Measurements from ENCODE around the gene TSHZ2.

The TSHZ2 gene

DNA sequence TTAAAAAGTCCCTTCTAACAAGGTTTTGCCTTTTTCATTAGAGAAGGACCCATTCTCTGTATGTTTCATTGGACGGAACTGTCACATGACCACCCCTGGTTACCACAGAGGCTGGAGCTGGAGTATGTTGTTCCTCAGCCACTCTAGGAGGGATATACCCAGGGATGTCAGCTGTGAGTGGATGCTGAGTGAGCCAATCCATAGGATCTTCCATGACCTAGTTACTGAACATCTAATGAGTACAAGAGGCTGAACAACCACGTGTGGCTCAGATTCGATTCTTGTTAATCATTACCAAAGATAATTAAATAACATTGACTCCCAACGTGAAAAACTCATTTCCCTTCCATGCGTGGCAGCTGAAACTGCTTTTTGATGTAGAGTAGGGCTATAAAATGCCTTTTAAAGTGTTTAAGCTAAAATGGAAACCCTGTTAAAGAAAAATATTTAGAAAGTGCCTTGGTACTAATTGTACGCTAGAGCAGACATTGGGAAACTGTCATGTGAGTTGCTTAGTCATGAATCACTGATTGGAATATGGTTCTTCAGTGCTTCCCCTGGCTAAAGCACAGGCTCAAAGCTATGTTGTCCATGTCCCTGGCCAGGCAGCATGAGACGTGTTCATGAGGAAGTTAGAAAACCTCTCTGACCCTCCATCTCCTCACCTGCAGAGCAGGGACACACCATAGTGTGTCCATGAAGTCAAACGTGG is 365.4 kb downstream of the TSHZ2 start:
- no peak for TF ChIP-seq POLR2AphosphoS5 (IDR thresholded peaks at IDR 0.05; ENCODE audit: low read depth, low read length)
- TF ChIP-seq POLR2A (IDR thresholded peaks at IDR 0.05; ENCODE audit: low read depth, low read length) = no peak
- TF ChIP-seq TAF1 (IDR thresholded peaks at IDR 0.05; ENCODE audit: borderline replicate concordance, low read depth, low read length) = no peak
- FAIRE-seq (no peak), DNase-seq (ENCODE audit: insufficient read length) (no peak)

DNA sequence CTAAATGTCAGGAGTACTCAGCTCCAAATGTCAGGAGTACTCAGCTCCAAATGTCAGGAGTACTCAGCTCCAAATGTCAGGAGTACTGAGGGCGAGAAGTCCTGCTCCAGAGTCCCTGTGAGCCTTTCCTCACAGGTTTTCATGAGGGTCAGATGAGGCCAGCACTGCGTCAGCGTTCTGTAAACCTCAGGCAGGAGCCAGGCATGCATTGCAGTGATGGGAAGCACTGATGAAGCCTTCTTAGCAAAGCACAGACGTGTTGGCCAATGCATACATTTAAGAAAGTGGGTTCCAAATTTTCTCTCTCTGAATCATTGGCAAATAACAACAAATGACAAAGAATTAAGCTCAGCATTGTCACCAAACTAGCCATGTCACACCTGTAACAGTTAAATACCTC is 366.6 kb downstream of the TSHZ2 start:
- no peak for DNase-seq (ENCODE audit: insufficient read length)
- no peak for FAIRE-seq
- TF ChIP-seq TAF1 (IDR thresholded peaks at IDR 0.05; ENCODE audit: borderline replicate concordance, low read depth, low read length) (no peak), POLR2A (IDR thresholded peaks at IDR 0.05; ENCODE audit: low read depth, low read length) (no peak), POLR2AphosphoS5 (IDR thresholded peaks at IDR 0.05; ENCODE audit: low read depth, low read length) (no peak)

DNA sequence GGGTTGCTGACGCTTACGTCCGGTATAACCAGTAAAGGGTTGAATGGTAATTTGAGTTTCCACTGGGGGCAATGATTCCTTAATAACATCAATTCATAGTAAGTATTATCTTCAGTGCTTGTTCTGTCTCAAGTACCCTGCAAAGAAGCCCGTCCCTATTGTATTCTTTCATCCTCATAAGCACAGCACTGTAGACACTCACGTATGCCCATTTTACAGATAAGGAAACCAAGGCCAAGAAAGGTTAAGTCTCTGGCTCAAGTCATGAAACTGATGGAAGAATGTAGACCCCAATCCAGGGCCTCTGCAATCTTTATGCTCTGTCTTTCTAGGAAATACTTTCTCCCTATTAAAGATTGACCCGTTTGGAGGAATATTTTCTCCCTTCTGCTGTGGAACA is 370.3 kb downstream of the TSHZ2 start:
- TF ChIP-seq POLR2A (IDR thresholded peaks at IDR 0.05; ENCODE audit: low read depth, low read length) = no peak
- TF ChIP-seq POLR2AphosphoS5 (IDR thresholded peaks at IDR 0.05; ENCODE audit: low read depth, low read length) = no peak
- no peak for TF ChIP-seq TAF1 (IDR thresholded peaks at IDR 0.05; ENCODE audit: borderline replicate concordance, low read depth, low read length)
- DNase-seq (ENCODE audit: insufficient read length) (no peak), FAIRE-seq (no peak)

DNA sequence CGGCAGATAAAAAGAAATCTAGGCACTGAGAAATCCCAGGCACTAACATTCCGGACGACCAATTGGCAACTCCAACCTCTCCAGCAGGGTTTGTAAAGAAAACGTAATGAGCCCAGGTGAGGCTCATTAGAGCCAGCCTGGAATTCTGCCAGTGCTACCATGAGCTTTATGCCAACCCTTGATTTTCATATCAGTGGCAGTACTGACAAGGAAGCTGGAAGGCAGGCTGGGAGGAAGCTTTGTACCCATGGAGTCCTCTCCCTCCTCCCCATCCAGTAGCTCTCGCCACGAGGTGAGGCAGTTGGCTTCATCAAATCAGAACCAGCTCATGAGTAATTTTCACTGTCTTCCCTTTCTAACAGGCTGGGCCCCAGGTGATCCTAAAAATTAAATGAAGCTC is 371.3 kb downstream of the TSHZ2 start:
- TF ChIP-seq TAF1 (IDR thresholded peaks at IDR 0.05; ENCODE audit: borderline replicate concordance, low read depth, low read length) (no peak), POLR2A (IDR thresholded peaks at IDR 0.05; ENCODE audit: low read depth, low read length) (no peak), POLR2AphosphoS5 (IDR thresholded peaks at IDR 0.05; ENCODE audit: low read depth, low read length) (no peak)
- FAIRE-seq (no peak), DNase-seq (ENCODE audit: insufficient read length) (no peak)

GRCh38 chr20:53344891-53345290 is 372.7 kb downstream of the TSHZ2 start:
- no peak for DNase-seq (ENCODE audit: insufficient read length)
- TF ChIP-seq POLR2AphosphoS5 (IDR thresholded peaks at IDR 0.05; ENCODE audit: low read depth, low read length) = no peak
- no peak for FAIRE-seq

GRCh38 chr20:53345536-53346334 is 373.6 kb downstream of the TSHZ2 start:
- no peak for FAIRE-seq
- TF ChIP-seq POLR2A (IDR thresholded peaks at IDR 0.05; ENCODE audit: low read depth, low read length) = no peak
- TF ChIP-seq TAF1 (IDR thresholded peaks at IDR 0.05; ENCODE audit: borderline replicate concordance, low read depth, low read length) = no peak
- TF ChIP-seq POLR2AphosphoS5 (IDR thresholded peaks at IDR 0.05; ENCODE audit: low read depth, low read length) = no peak
- no peak for DNase-seq (ENCODE audit: insufficient read length)

GRCh38 chr20:53346335-53346648 is 374.1 kb downstream of the TSHZ2 start:
- DNase-seq (ENCODE audit: insufficient read length) = no peak
- TF ChIP-seq POLR2AphosphoS5 (IDR thresholded peaks at IDR 0.05; ENCODE audit: low read depth, low read length) = no peak
- no peak for TF ChIP-seq TAF1 (IDR thresholded peaks at IDR 0.05; ENCODE audit: borderline replicate concordance, low read depth, low read length)
- TF ChIP-seq POLR2A (IDR thresholded peaks at IDR 0.05; ENCODE audit: low read depth, low read length) = no peak
- FAIRE-seq = no peak

DNA sequence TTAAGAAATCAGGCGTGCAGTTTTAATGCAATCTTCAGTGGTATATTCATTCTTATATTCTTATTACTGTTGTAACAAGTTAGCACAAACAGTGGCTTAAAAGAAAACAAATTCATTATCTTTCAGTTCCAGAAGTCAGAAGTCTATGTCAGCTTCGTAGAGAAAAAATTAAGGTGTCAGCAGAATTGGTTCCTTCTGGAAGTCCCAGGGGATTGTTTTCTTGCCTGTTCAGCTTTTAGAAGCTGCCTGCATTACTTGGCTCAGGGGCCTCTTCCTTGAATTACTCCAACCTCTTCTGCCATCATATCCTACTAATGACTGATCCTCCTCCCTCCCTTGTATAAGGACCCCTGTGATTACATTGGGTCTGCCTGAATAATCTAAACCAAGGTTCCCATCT is 377.6 kb downstream of the TSHZ2 start:
- DNase-seq (ENCODE audit: insufficient read length) (no peak), FAIRE-seq (no peak)
- TF ChIP-seq TAF1 (IDR thresholded peaks at IDR 0.05; ENCODE audit: borderline replicate concordance, low read depth, low read length) (no peak), POLR2AphosphoS5 (IDR thresholded peaks at IDR 0.05; ENCODE audit: low read depth, low read length) (no peak), POLR2A (IDR thresholded peaks at IDR 0.05; ENCODE audit: low read depth, low read length) (no peak)

GRCh38 chr20:53352727-53353440 is 380.7 kb downstream of the TSHZ2 start:
- no peak for FAIRE-seq

GRCh38 chr20:53354314-53354713 is 382.2 kb downstream of the TSHZ2 start:
- FAIRE-seq (no peak), DNase-seq (ENCODE audit: insufficient read length) (no peak)
- TF ChIP-seq POLR2AphosphoS5 (IDR thresholded peaks at IDR 0.05; ENCODE audit: low read depth, low read length) (no peak), POLR2A (IDR thresholded peaks at IDR 0.05; ENCODE audit: low read depth, low read length) (no peak), TAF1 (IDR thresholded peaks at IDR 0.05; ENCODE audit: borderline replicate concordance, low read depth, low read length) (no peak)

More at GRCh38 chr20:53352727-53353440, 380.7 kb downstream of the TSHZ2 start:
- TF ChIP-seq TAF1 (IDR thresholded peaks at IDR 0.05; ENCODE audit: borderline replicate concordance, low read depth, low read length) (no peak), POLR2A (IDR thresholded peaks at IDR 0.05; ENCODE audit: low read depth, low read length) (no peak), POLR2AphosphoS5 (IDR thresholded peaks at IDR 0.05; ENCODE audit: low read depth, low read length) (no peak)
- DNase-seq (ENCODE audit: insufficient read length) = no peak

DNA sequence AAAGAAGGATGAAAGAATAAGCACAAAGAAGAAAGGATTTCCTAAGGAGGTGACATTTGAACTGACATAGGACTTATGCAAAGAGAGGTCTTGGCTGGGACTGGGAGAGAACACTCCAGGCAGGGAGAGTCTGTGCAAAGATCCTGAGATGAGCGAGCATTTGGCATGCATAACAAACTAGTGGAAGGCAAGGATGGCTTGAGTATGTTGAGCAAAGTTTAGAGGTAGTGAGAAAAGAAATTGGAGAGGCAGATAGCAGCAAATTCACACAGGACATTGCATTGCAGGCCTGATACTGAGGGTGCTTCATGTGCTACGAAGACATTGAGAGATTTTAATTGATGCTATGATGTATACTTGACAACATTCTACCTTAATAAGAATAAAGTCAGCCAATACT is 383.6 kb downstream of the TSHZ2 start:
- TF ChIP-seq POLR2A (IDR thresholded peaks at IDR 0.05; ENCODE audit: low read depth, low read length) (no peak), TAF1 (IDR thresholded peaks at IDR 0.05; ENCODE audit: borderline replicate concordance, low read depth, low read length) (no peak), POLR2AphosphoS5 (IDR thresholded peaks at IDR 0.05; ENCODE audit: low read depth, low read length) (no peak)
- no peak for FAIRE-seq
- DNase-seq (ENCODE audit: insufficient read length) = no peak

Measured in GM12892 (cell line).